DND-41 (cell line): ENCODE data around the gene HDAC4.

Experiments used
- CTCF ChIP-seq: IDR thresholded peaks from 2 replicates; pipeline ENCODE4 v1.5.1; 2012; ENCODE audit warnings: borderline replicate concordance, low read length, moderate library complexity, mild to moderate bottlenecking; ENCODE audit not compliant: poor library complexity, severe bottlenecking; ENCODE audit errors: extremely low read depth
- EZH2 ChIP-seq: IDR thresholded peaks from 3 replicates; pipeline ENCODE4 v1.6.1; 2012; ENCODE audit warnings: borderline replicate concordance, low read depth, mild to moderate bottlenecking, moderate library complexity, low read length, inconsistent platforms; ENCODE audit not compliant: severe bottlenecking

DNA sequence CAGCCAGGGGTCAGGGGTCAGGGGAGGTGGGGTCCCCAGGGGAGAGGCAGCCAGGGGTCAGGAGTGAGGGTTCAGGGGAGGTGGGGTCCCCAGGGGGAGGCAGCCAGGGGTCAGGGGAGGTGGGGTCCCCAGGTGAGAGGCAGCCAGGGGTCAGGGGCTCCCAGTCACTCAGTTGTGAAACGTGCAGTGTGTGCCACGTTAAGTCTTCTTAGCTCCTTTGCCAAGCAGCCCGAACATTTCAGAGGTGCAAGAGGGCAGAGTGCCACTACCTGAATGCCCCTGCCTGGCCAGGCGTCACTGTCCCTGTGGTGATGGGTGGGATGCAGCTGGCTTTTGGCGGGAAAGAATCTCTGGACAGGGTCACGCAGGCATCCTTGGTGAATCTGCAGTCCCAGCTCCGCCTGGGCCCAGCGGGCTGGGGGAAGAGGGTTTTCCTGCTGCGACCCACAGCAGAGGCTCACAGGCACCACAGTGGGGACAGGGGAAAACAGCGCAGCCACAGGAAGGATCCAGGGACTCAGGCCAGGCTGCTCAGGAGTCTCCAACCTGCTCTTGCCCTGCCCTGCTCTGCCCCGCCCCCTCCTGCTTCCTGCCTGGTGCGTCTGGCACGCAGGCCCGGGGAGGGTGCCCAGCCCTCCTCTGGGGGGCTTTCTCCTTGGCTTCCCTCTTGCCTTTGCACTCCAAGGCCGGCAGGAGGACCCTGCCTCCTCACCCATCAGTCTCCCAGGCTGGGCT lies 364.7 kb downstream of the HDAC4 start:
- TF ChIP-seq CTCF (no peak), EZH2 (no peak)
